ENCODE measurements around the gene NCOA1.

DNA sequence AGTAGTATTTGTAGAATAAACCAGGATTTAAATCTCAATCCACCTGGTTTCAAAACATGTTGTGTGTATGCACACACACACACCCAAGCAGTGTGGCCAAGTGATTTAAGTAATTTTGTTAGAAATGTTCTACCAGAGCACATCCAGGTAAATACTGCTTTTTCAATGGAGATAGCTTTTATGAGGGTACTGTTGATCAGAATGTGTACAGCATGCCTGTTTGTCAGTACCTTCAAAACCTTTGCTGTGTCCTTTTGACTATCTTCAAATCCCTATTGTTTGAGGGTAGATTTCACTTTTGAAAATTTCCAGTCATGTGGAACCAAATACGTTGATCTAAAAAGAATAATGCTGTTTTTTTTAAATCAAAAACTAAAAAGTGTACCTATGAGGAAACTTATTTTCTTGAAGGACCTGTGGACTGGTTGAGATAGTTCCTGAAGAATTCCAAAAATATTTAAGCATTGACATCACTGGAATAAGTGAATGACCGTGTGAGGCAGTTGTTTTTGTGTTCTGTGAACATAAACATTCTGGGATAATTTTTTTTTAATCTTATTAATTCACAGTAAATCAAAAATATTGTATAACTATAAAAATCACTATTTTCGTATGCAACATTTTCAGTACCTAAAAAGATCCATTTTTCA lies 231.2 kb downstream of the NCOA1 start:
- TF ChIP-seq YY1 (IDR thresholded peaks at IDR 0.05; ENCODE audit: insufficient read depth, insufficient read length), result no peak
- TF ChIP-seq SUZ12 (IDR thresholded peaks at IDR 0.05; ENCODE audit: extremely low read depth, insufficient read depth, insufficient read length), result no peak

All from NT2/D1 (cell line).